Stomach smooth muscle (tissue), 2 donors: ENCODE results near the gene RALGPS1.

Source experiments
- H3K27ac ChIP-seq: one replicate; pipeline ENCODE4 v1.7.0; 2013; ENCODE audit warnings: mild to moderate bottlenecking, low read length, inconsistent platforms
- H3K27me3 ChIP-seq, 2 donors: one replicate each; pipeline ENCODE4 v1.7.0; 2013; ENCODE audit warnings: low read length in 2 of 2; ENCODE audit not compliant: insufficient read depth in 2 of 2, control insufficient read depth in 1 of 2
- H3K36me3 ChIP-seq, 2 donors: one replicate each; pipeline ENCODE4 v1.7.0; 2013; ENCODE audit warnings: low read length in 2 of 2; ENCODE audit not compliant: control insufficient read depth in 2 of 2, insufficient read depth in 2 of 2
- H3K4me1 ChIP-seq: one replicate; pipeline ENCODE4 v1.7.0; 2013; ENCODE audit warnings: low read length; ENCODE audit not compliant: control insufficient read depth, insufficient read depth
- H3K4me3 ChIP-seq, 2 donors: one replicate each; pipeline ENCODE4 v1.7.0; 2013; ENCODE audit warnings: low read length in 2 of 2
- H3K9ac ChIP-seq, 2 donors: one replicate each; pipeline ENCODE4 v1.7.0; 2013; ENCODE audit warnings: low read length in 2 of 2, mild to moderate bottlenecking in 1 of 2
- H3K9me3 ChIP-seq, 2 donors: one replicate each; pipeline ENCODE4 v1.7.0; 2013; ENCODE audit warnings: low read length in 2 of 2; ENCODE audit not compliant: control insufficient read depth in 2 of 2
- donor health status: healthy.
- donor health status: Pancreatic carcinoma.

The RALGPS1 gene

DNA sequence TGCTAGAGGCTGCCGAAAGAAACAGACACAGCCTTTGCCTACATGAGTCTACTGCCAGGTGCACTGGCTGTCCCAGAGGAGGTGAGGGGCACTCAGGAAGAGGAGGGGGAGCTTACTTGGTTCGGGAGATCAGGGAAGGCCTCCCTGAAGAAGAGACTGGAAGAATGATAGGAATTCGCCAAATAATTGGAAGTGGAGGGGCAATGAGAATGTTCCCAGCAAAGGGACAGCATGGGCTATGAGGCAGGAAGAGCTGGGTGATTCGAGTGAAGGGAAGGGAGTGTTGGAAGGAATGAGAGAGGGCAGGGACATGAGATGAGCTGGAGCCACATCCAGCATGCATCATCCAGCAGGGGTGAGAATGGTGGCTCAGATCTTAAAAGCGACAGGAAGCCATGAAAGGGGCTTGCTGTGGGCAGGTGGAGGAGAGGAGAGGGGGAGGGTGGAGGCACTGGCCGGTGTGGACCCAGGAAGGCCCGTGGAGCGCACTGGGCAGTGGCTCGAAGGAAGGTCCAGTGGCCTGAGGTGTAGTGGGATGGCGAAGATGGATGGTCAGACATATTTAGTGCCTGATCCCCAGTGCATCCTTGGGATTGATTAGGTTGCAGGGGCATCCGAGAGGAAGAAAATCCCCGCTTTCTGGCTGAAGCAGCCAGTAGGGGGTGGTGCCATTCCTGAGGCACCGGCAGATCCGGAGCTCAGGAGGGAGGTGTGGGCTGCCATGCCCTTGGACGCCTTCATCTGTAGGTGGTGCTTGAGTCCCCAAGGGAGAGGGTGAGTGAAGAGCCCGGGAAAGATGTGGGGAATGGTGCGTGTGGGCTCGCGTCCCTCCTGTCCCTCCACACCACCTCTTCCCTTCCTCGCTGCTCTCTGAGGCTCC is 296.5 kb downstream of the RALGPS1 start:
- Histone ChIP-seq H3K36me3 (peaks cover 0 to 2% of the 10 kb centered on the region in 2 donors), H3K27ac (no peak overlapping the region)

DNA sequence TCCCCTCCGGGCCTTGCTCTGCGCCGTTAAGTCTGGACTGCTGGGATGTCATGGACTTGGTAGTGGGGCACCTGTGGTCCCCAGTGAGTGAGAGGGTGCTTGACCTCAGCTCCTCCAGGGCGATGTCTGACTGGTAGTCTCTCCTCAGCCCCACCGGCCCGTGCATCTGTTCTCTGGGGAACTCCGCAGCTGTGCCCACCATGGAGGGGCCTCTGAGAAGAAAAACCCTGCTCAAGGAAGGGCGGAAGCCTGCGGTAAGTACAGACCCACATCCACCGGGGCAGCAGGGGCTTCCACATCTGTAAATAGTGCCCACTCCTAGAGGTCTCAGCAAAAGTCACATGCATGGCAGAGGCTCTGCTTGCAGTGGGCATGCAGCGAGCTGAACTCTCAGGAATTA is 297.4 kb downstream of the RALGPS1 start:
- no peaks in the 10 kb centered on the region for H3K9me3 ChIP-seq
- H3K27ac ChIP-seq, result no peak overlapping the region
- peaks cover 6% of the 10 kb centered on the region for H3K4me1 ChIP-seq
- peaks cover 0 to 2% of the 10 kb centered on the region in 2 donors for H3K36me3 ChIP-seq
- H3K4me3 ChIP-seq, result no peak overlapping the region
- H3K9ac ChIP-seq, result no peak overlapping the region
- H3K27me3 ChIP-seq, result no peaks in the 10 kb centered on the region

More for the DNA sequence above, 296.5 kb downstream of the RALGPS1 start:
- no peak overlapping the region for H3K9ac ChIP-seq
- peaks cover 6% of the 10 kb centered on the region for H3K4me1 ChIP-seq
- H3K4me3 ChIP-seq, result no peak overlapping the region
- no peaks in the 10 kb centered on the region for H3K9me3 ChIP-seq
- H3K27me3 ChIP-seq, result no peaks in the 10 kb centered on the region

DNA sequence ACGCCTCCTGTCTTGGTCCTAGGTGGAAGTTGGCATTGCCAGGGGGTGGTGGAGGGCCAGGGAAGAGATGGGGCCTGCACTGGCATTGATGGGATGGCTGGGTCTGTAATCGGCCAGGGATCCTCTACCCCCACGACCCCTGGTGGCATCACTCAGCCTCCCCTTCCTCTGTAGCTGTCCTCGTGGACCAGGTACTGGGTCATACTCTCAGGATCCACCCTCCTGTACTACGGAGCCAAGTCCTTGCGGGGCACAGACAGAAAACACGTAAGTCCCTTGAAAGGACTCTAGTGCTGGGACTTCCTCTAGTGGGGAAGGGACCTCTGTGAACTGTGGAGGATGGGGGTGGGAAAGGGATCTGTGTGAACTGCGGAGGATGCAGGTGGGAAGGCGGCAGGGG is 297.9 kb downstream of the RALGPS1 start:
- Histone ChIP-seq H3K36me3 (peaks cover 0 to 2% of the 10 kb centered on the region in 2 donors), H3K27me3 (no peaks in the 10 kb centered on the region), H3K9ac (no peak overlapping the region), H3K4me3 (no peak overlapping the region), H3K9me3 (no peaks in the 10 kb centered on the region), H3K4me1 (peaks cover 6% of the 10 kb centered on the region), H3K27ac (no peak overlapping the region)

DNA sequence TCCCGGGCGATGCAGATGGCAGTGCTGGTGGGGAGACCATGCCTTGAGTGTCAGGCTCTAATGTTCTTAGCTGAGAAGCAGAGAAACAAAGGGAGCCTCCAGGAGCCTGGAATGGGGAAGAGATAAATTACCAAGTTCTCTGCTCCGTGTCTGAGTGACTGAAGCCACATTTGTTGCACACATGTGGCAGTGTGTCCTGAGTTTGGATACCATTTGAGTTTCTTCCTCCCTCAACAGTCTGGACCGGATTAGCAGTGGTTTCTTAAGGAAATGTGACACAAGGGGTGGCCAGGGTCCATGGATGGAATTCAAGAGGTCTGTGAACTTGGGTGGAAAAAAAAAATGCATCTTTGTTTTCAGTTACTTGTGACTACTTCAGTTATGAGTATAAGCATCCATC is 299.3 kb downstream of the RALGPS1 start:
- peaks cover 6% of the 10 kb centered on the region for H3K4me1 ChIP-seq
- peaks cover 0 to 2% of the 10 kb centered on the region in 2 donors for H3K36me3 ChIP-seq
- no peaks in the 10 kb centered on the region for H3K27me3 ChIP-seq
- H3K27ac ChIP-seq, result no peak overlapping the region
- H3K9ac ChIP-seq, result no peak overlapping the region
- H3K9me3 ChIP-seq, result no peaks in the 10 kb centered on the region
- H3K4me3 ChIP-seq, result no peak overlapping the region

DNA sequence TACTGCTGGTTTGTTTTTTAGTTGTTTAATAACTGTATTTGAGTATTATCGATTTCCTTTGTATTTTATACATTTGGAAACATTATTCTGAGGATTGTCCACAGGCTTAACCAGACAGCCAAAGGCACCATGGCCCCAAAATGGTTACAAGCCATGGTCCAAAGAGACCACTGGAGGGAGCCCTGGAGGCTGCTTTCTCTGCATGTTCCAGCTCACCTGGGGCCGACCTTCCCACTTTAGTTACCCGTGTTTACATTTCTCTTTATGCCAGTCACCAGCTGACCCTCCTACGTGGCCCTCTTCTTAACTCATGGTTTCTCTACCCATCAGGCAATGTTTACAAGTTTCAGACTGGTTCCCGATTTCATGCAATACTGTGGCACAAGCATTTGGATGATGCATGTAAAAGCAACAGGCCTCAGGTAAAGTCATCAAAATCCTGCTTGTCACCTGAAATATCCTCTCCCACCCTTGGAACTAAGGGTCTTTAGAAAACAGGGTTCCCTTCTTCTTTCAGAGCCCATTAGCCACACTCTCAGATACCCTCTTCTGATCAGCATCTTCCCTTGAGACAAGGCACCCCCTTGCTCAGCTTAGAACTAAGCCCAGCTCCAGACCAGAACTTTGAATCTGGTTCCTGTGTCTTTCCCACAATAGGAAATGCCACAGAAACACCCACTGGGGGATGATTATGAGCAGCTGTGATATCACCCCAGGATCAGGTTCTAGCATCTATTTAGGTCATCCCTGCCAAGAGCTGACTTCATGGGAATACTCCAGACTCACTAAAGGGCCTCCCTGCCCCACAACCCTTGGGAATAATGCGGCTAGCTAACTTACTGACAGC is 300.1 kb downstream of the RALGPS1 start:
- Histone ChIP-seq H3K4me3 (no peak overlapping the region), H3K27me3 (no peaks in the 10 kb centered on the region), H3K36me3 (peaks cover 0 to 2% of the 10 kb centered on the region in 2 donors), H3K9ac (no peak overlapping the region), H3K27ac (no peak overlapping the region), H3K9me3 (no peaks in the 10 kb centered on the region), H3K4me1 (peaks cover 6% of the 10 kb centered on the region)

DNA sequence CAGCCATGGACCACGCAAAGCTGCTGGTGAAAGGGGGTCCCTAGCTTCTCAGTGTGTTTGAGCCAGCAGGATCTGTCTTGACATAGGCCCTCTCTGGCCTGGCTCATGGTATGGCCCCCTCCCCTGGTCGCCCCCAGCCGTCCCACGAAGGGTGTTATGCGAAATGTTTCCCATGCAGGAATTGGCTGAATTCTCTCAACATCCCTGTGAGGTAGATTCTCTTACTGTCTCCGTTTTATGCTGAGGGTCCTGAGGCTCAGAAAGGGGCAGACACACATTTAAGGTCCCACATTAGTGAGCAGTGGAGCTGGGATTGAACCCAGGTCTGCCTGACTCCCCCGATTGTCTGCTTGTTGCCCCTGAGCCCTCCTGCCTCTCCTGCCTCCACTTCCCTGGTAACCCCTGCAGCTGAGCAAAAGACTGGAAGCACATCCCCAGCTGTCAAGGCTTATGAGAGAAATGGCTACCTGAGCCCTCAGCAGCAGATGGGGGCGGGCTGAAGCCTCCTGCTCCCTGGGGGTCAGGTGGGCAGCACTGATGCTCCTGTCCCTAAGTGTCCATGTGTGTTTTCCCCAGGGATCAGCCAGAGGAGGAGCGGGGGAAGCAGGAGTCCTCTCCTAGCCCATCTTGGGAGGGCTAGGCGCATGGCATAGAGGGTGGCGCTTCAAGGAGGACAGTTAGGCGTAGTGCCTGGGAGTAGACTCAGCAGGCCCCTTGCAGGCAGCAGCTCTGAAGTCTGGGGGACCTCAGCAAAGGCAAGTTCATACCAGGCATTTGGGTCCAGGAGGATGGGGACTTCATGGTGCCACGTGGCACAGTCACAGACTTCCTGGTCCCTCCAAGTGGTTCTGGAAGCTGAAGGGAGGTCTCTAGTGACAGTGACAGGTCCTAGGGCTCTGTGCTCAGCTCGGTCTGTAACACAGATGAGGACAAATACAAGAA is 301.0 kb downstream of the RALGPS1 start:
- Histone ChIP-seq H3K4me3 (no peak overlapping the region), H3K36me3 (peaks cover 0 to 2% of the 10 kb centered on the region in 2 donors), H3K9ac (no peak overlapping the region), H3K9me3 (no peaks in the 10 kb centered on the region), H3K4me1 (peaks cover 6% of the 10 kb centered on the region), H3K27ac (no peak overlapping the region), H3K27me3 (no peaks in the 10 kb centered on the region)

DNA sequence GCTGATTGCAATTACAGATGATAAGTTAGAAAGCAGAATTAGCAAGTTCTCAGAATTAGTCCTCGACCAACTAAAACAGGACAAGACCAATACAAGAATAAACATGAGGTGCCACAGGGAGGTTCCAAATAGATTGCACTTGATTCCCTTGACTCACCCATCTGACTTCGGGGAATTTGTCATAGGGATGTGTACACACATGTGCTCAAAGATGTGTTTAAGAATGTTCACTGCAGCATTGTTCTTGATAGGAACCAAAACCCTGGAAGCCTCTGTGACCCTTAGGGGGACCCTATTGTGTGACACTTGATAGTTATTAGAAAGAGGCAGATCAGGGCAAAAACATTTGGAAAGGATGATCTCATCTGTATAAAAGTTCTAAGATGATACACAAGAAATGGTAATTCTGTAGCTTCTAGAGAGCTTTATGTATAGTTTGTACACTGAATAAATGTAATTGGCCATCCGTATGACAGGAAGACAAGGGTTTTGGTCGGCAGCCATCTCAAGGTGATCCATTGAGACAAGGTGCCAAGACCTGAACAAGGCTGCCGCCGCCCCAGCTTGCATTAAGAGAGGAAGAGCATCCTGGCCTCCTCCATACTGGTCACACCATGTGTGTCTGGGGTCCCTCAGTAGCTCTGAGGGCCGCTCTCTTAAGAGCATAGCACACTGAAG is 301.8 kb downstream of the RALGPS1 start:
- H3K9me3 ChIP-seq, result no peaks in the 10 kb centered on the region
- H3K9ac ChIP-seq, result no peak overlapping the region
- no peak overlapping the region for H3K27ac ChIP-seq
- no peaks in the 10 kb centered on the region for H3K27me3 ChIP-seq
- H3K36me3 ChIP-seq, result peaks cover 0 to 2% of the 10 kb centered on the region in 2 donors
- H3K4me1 ChIP-seq, result peaks cover 6% of the 10 kb centered on the region
- H3K4me3 ChIP-seq, result no peak overlapping the region

DNA sequence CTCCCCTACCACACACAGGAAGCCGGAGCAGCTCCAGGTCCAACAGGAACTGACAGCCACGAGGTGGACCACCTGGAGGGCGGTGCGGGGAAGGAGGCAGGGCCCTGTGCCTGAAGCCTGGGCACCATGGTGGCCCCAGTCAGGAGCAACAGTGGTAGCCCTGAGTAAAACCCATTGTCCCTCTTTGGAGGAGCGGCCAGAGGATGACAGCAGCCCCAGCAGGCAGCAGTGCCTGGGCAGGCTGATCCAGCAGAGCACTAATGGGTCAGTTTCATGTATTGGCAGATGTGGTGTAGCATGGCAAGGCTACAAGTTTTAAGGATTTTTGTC is 302.3 kb downstream of the RALGPS1 start:
- Histone ChIP-seq H3K27me3 (no peaks in the 10 kb centered on the region), H3K4me1 (peaks cover 6% of the 10 kb centered on the region), H3K9me3 (no peaks in the 10 kb centered on the region), H3K4me3 (no peak overlapping the region), H3K27ac (no peak overlapping the region), H3K36me3 (peaks cover 0 to 2% of the 10 kb centered on the region in 2 donors), H3K9ac (no peak overlapping the region)

DNA sequence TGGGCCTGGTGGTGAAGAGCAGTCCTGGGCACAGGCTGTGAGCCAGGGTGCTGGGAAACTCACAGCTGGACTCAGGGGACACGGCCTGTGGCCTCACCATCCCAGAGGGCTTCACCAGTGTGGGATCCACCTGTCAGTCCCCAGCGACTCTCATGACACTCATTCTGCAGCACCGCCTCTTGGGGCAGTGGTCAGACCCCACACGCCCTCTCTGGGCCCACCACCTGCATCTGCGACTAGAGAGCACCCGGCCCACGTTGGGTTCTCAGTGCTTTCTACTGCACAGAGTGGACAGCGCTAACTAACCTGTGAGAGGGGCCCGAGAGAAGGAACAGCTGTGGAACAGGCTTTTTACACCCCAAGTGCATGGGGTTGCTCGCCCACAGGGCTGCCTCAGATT is 304.2 kb downstream of the RALGPS1 start:
- Histone ChIP-seq H3K27ac (no peak overlapping the region), H3K36me3 (no peaks in the 10 kb centered on the region)

DNA sequence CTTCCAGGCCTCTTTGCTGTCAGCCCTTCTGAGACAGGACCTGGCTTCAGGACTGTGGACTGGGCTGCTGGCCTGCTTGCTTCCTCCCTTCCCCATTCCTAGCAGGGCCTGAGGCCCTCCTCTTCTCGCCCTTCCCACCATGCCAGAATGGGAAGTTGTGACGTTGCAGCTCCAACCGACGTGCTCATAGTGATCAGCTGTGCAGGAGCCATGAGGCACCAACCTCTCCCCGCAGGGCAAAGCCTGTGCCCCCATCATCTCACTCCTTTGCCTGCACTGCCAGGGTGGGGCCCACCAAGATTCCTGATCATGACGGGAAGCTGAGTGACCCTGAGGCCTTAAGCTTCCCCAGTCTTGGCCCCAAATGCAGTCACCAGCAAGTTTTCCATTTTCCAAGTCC is 304.9 kb downstream of the RALGPS1 start:
- Histone ChIP-seq H3K9me3 (no peaks in the 10 kb centered on the region), H3K36me3 (no peaks in the 10 kb centered on the region), H3K9ac (no peak overlapping the region), H3K4me3 (no peak overlapping the region), H3K4me1 (peaks cover 15% of the 10 kb centered on the region), H3K27ac (no peak overlapping the region), H3K27me3 (no peaks in the 10 kb centered on the region)

More for the DNA sequence above, 304.2 kb downstream of the RALGPS1 start:
- H3K9me3 ChIP-seq, result no peaks in the 10 kb centered on the region
- no peak overlapping the region for H3K9ac ChIP-seq
- peaks cover 9% of the 10 kb centered on the region for H3K4me1 ChIP-seq
- no peak overlapping the region for H3K4me3 ChIP-seq
- no peaks in the 10 kb centered on the region for H3K27me3 ChIP-seq
